Osteocyte (in vitro differentiated cells): Measurements from ENCODE around the gene PRKCQ. TPM values are rescaled to one million over a fixed set of nuclear protein-coding genes. Genes with fewer than 3 reads are reported as not detected.
A peak's percentile ranks its signal among the peaks of the same experiment; 100 is the strongest.

ENCODE experiments used
- DNase-seq: peaks from one replicate; pipeline ENCODE4 v3.0.0; 2021; ENCODE audit warnings: mixed read lengths; ENCODE audit not compliant: unreplicated experiment; ENCODE audit errors: extremely low spot score
- H3K27ac Mint-ChIP-seq: one replicate; pipeline ENCODE4 v1.8.0; 2021; ENCODE audit warnings: mild to moderate bottlenecking, mixed read lengths; ENCODE audit not compliant: unreplicated experiment
- H3K27me3 Mint-ChIP-seq: one replicate; pipeline ENCODE4 v1.8.0; 2021; ENCODE audit warnings: mixed read lengths; ENCODE audit not compliant: unreplicated experiment
- H3K36me3 Mint-ChIP-seq: one replicate; pipeline ENCODE4 v1.8.0; 2021; ENCODE audit warnings: mixed read lengths; ENCODE audit not compliant: unreplicated experiment
- H3K4me1 Mint-ChIP-seq: one replicate; pipeline ENCODE4 v1.8.0; 2021; ENCODE audit warnings: mixed read lengths; ENCODE audit not compliant: unreplicated experiment
- H3K4me3 Mint-ChIP-seq: one replicate; pipeline ENCODE4 v1.8.0; 2021; ENCODE audit warnings: mild to moderate bottlenecking, moderate library complexity, mixed read lengths; ENCODE audit not compliant: unreplicated experiment
- H3K9me3 Mint-ChIP-seq: one replicate; pipeline ENCODE4 v1.8.0; 2021; ENCODE audit warnings: mixed read lengths; ENCODE audit not compliant: unreplicated experiment
- CTCF ChIP-seq: fragments of 200-600 bp; sonication (generic); IDR thresholded peaks from 2 replicates; pipeline ENCODE4 v1.5.0; 2021; ENCODE audit warnings: antibody characterized with exemption, mild to moderate bottlenecking, moderate library complexity
- total RNA-seq: library from RNA; stranded (reverse); gene quantifications from 2 replicates; pipeline ENCODE4 v1.2.1, GENCODE V29; 2021

The PRKCQ gene
- total RNA-seq, 1 donor from 2014 or later = 0.11 TPM

GRCh38 chr10:6579183-6579903 lies 733 bp downstream of the PRKCQ start:
- Mint-ChIP-seq H3K4me1 (peaks cover 10% of the 10 kb centered on the region), H3K27ac (no peak overlapping the region), H3K9me3 (no peaks in the 10 kb centered on the region), H3K27me3 (peaks cover 55% of the 10 kb centered on the region), H3K36me3 (no peaks in the 10 kb centered on the region), H3K4me3 (peak overlapping the region; percentile 65)
- DNase-seq = no peak
- TF ChIP-seq CTCF = no peak

GRCh38 chr10:6578795-6579182 lies 1.3 kb downstream of the PRKCQ start:
- no peak for DNase-seq
- H3K9me3 Mint-ChIP-seq = no peaks in the 10 kb centered on the region
- H3K27me3 Mint-ChIP-seq = peaks cover 58% of the 10 kb centered on the region
- no peak for TF ChIP-seq CTCF
- H3K4me1 Mint-ChIP-seq = peaks cover 10% of the 10 kb centered on the region
- no peaks in the 10 kb centered on the region for H3K36me3 Mint-ChIP-seq
- H3K27ac Mint-ChIP-seq = no peak overlapping the region
- H3K4me3 Mint-ChIP-seq = no peak overlapping the region

GRCh38 chr10:6578251-6578771 lies 1.8 kb downstream of the PRKCQ start:
- no peak for DNase-seq
- peaks cover 10% of the 10 kb centered on the region for H3K4me1 Mint-ChIP-seq
- no peaks in the 10 kb centered on the region for H3K9me3 Mint-ChIP-seq
- peaks cover 63% of the 10 kb centered on the region for H3K27me3 Mint-ChIP-seq
- H3K36me3 Mint-ChIP-seq = no peaks in the 10 kb centered on the region
- H3K4me3 Mint-ChIP-seq = no peak overlapping the region
- TF ChIP-seq CTCF = no peak
- no peak overlapping the region for H3K27ac Mint-ChIP-seq

DNA sequence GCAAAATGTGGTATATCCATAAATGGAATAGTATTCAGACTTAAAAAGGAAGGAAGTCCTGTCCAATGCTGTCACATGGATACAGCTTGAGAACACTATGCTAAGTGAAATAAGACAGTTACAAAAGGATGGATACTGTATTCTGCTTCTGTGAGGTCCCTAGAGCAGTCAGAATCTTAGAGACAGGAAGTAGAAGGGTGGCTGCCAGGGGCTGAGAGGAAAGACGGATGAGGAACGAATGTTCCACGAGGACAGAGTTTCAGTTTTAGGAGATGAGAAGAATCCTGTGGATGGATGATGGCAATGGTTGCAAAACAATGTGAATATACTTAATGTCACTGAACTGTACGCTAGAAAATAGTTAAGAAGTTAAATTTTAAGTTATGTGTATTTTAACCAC lies 3.8 kb downstream of the PRKCQ start:
- H3K36me3 Mint-ChIP-seq = no peaks in the 10 kb centered on the region
- no peak for TF ChIP-seq CTCF
- DNase-seq = no peak
- no peaks in the 10 kb centered on the region for H3K9me3 Mint-ChIP-seq
- no peak overlapping the region for H3K4me3 Mint-ChIP-seq
- H3K27me3 Mint-ChIP-seq = peaks cover 62% of the 10 kb centered on the region
- H3K27ac Mint-ChIP-seq = no peak overlapping the region
- H3K4me1 Mint-ChIP-seq = peaks cover 10% of the 10 kb centered on the region

DNA sequence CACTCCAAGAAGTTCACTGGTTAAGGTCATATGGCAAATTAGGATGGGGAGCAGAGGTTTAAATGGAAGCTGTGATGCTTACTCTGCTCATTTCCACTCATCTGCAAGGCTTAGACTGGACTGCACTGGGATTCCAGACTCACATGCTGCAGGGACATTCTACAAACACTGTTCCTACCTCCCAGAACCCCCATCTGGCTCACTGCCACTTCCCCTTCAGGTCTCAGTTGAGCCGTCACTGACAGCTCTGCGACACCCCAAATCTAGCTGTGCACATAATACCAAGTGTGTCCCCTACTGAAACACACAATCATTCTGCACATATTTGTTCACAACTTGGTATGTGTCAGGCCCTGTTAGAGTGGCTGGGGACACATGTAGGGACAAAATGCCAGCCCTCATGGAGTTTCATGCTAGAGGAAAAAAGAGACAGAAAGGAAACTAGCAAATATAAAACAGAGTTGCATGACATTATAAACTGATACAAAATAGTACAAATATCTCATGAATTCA lies 5.4 kb downstream of the PRKCQ start:
- Mint-ChIP-seq H3K27ac (no peak overlapping the region), H3K9me3 (no peaks in the 10 kb centered on the region), H3K4me3 (no peak overlapping the region), H3K27me3 (peaks cover 55% of the 10 kb centered on the region), H3K36me3 (no peaks in the 10 kb centered on the region), H3K4me1 (peaks cover 2% of the 10 kb centered on the region)
- no peak for TF ChIP-seq CTCF
- no peak for DNase-seq
